GM12801 (cell line): Measurements from ENCODE around the gene TCEAL1.

ENCODE experiments used
- TF ChIP-seq, protein P1 (sequence below): IDR thresholded peaks from one replicate; pipeline ENCODE4 v1.5.1; 2011; ENCODE audit warnings: control low read depth; ENCODE audit not compliant: insufficient read length; ENCODE audit errors: extremely low read depth

The TCEAL1 gene

DNA sequence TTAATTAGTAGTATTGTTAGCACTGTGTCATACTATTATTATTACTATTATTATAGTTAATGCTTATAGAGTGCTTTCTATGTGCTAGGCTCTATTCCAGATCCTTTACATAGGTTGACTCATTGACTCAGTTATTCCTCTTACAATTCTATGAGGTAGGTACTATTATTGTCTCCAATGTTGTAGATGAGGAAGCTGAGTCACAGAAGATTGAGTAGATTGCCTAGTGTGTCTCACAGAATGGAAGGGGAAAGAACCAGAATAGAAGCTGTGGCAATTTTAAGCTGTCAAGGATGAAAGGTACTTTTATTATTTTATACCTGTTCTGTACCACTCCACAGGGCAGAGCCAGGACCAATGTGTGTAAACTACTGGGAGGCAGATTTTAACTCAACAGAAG lies 1.9 kb upstream of the TCEAL1 start:
- TF ChIP-seq, protein P1, sequence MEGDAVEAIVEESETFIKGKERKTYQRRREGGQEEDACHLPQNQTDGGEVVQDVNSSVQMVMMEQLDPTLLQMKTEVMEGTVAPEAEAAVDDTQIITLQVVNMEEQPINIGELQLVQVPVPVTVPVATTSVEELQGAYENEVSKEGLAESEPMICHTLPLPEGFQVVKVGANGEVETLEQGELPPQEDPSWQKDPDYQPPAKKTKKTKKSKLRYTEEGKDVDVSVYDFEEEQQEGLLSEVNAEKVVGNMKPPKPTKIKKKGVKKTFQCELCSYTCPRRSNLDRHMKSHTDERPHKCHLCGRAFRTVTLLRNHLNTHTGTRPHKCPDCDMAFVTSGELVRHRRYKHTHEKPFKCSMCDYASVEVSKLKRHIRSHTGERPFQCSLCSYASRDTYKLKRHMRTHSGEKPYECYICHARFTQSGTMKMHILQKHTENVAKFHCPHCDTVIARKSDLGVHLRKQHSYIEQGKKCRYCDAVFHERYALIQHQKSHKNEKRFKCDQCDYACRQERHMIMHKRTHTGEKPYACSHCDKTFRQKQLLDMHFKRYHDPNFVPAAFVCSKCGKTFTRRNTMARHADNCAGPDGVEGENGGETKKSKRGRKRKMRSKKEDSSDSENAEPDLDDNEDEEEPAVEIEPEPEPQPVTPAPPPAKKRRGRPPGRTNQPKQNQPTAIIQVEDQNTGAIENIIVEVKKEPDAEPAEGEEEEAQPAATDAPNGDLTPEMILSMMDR: no peak

DNA sequence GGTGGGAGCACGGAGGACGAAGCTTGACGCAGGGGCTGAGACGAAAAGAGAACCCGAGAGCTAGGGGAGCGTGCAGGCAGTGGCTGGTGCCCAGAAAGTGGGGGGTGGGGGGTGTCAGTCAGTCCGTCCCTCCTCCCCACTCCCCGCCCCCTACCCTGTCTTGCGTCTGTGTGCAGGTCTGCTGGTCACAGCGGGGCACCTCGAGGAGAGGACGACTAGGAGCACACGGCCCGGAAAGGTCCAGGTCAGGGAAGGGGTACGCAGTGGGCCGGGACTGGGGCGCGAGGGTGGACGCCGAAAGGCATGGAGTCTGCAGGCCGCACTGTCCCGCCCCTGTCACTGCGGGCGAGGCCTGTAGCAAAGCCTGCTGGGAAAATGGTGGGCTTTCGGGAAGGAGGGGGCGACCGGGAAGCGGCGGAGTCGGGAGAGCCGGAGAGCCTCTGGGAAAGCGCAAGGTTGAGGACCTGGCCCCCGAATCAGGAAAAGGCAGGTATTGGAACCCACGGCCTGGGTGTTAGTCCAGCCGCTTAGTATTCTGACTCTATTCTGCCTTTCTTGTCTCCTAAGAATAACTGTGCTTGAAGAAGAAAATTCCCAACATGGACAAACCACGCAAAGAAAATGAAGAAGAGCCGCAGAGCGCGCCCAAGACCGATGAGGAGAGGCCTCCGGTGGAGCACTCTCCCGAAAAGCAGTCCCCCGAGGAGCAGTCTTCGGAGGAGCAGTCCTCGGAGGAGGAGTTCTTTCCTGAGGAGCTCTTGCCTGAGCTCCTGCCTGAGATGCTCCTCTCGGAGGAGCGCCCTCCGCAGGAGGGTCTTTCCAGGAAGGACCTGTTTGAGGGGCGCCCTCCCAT lies 769 bp downstream of the TCEAL1 start:
- TF ChIP-seq, protein P1: no peak

DNA sequence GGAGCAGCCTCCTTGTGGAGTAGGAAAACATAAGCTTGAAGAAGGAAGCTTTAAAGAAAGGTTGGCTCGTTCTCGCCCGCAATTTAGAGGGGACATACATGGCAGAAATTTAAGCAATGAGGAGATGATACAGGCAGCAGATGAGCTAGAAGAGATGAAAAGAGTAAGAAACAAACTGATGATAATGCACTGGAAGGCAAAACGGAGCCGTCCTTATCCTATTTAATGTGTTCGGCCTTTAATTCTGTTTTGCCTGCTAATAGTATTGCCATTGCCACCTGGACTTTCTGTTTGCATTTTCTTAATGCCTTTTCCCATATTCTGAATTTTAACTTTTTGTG lies 1.4 kb downstream of the TCEAL1 start:
- TF ChIP-seq, protein P1: no peak

DNA sequence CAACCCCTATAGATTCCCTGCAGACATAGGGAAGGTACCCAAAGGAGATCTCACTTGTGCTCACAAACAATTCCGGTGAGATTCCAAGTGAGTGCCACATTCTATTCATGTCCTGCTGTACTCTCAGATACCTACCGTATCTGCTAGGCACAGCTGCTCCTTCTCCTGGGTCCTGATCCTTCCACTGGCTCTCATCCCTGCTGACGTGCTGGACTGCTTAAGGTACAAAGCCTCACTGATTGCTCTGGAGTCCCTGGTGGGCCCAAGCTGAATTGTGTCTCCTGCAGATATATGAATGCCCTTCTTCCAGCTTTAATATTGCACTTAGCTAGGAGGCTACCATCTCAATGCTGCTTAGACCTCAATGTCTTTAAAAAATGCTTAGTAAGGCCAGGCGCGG lies 2.4 kb downstream of the TCEAL1 start:
- TF ChIP-seq, protein P1: no peak

DNA sequence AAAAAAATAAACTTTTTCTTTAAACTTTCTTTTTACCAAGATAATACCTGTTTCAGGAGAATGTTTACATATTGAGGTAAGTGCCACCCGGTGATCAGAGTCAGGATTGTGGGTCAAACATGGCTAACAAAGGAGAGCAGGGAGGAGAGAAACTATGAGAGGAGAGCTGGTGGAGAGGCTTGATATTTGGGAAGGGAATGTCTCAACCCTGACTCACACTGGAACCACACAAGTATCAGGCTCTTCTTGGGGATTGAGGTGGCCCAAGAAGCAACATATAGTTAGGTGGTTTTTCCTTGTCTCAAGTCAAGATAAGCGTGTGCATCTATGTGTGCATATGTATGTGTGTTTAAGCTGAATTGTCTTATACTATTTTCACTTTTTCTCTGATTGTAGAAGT lies 6.7 kb downstream of the TCEAL1 start:
- TF ChIP-seq, protein P1: no peak

DNA sequence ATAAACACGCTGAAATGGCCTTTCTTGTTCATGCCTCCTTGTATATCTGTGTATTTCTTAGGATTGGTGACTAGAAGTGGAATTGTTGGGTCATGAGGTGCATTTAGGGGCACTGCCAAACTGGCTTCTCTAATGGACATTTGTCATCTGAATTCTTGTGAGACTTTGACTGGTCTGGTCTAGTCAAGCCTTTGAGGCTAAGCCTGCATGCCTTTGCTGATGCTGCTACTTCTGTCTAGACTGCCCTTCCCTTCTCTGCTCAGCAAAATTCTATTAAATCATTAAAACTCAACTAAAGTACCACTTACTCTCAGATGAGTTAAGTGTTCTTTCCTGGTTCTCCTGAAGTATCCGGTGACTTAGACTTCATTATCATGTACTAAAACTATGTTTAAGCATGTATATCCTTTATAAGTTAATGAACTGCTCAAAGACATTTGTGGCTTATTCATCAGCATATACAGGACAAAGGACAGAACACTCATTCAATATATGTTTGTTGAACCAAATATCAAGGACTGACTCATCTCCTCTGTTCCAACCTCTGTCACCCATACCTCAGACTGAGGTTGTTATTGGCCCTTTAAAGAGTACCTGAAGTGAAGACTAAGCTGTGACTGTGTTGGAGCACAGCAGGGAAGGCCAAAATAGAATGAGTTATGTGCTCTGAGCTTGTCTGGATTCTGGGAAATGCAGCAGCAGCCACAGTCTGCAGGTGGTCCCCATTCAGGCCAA lies 9.0 kb downstream of the TCEAL1 start:
- TF ChIP-seq, protein P1: no peak

DNA sequence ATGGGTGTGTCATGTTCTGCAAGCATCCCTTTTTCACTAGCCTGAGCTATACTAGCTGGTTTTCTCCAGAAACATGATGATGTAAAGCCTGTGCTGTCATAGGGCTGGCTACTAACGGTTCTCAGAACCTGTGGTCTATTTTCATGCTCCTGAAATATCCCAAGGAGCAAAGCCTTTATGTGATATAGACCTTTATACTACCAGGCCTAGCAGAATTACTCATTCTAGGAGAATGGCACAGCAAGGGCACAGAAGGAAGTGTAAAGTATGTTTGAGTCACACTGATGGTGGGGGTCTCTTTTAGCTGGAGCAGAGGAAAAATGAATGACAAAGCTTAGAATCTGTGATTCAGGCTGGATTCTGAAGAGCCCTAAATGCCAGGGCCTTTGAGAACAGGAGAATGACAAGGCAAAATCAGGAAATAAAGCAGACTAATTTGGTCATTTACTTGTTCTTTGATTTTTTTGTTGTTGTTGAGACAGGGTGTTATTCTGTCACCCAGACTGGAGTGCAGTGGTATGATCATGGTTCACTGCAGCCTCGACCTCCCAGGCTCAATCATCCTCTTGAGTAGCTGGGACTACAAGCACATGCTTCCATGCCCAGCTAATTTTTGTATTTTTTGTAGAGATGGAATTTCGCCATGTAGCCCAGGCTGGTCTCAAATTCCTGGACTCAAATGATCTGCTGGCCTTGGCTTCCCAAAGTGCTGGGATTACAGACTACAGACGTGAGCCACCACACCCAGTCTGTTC lies 11.8 kb downstream of the TCEAL1 start:
- TF ChIP-seq, protein P1: no peak
